OCI-LY3 (cell line): ENCODE results near the gene NQO2.

Experiments
- EZH2phosphoT487 ChIP-seq: fragments of 200-600 bp; shearing (Covaris generic); IDR thresholded peaks from 2 replicates; pipeline ENCODE4 v1.6.1; 2018; ENCODE audit warnings: antibody characterized with exemption, mixed run types, low read depth
- TF ChIP-seq, protein P1 (sequence below): fragments of 200-600, 300-600 bp; sonication (generic); IDR thresholded peaks from 2 replicates; pipeline ENCODE4 v1.5.1; 2014; ENCODE audit warnings: antibody characterized with exemption, low read length, low read depth

DNA sequence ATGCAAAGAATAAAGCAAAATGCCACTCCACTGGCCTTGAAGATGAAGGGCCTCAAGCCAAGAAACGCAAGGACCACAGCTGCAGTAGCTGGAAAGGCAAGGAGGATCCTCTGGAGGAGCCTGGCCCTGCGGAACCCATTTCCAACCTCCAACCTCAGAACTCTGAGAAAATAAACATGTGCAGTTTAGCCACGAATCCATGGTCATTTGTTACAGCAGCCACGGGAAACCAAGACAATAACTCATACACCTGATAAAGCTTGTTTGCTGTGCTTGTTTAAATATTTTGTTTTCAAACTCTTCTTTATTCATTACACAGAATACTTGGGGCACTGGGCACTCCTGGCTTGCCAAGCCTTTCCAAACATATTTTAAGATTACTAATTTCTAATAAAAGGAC is 38.8 kb upstream of the NQO2 start:
- TF ChIP-seq, protein P1, sequence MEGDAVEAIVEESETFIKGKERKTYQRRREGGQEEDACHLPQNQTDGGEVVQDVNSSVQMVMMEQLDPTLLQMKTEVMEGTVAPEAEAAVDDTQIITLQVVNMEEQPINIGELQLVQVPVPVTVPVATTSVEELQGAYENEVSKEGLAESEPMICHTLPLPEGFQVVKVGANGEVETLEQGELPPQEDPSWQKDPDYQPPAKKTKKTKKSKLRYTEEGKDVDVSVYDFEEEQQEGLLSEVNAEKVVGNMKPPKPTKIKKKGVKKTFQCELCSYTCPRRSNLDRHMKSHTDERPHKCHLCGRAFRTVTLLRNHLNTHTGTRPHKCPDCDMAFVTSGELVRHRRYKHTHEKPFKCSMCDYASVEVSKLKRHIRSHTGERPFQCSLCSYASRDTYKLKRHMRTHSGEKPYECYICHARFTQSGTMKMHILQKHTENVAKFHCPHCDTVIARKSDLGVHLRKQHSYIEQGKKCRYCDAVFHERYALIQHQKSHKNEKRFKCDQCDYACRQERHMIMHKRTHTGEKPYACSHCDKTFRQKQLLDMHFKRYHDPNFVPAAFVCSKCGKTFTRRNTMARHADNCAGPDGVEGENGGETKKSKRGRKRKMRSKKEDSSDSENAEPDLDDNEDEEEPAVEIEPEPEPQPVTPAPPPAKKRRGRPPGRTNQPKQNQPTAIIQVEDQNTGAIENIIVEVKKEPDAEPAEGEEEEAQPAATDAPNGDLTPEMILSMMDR: no peak
- no peak for TF ChIP-seq EZH2phosphoT487
